ENCODE measurements around the gene SUPT3H.

DNA sequence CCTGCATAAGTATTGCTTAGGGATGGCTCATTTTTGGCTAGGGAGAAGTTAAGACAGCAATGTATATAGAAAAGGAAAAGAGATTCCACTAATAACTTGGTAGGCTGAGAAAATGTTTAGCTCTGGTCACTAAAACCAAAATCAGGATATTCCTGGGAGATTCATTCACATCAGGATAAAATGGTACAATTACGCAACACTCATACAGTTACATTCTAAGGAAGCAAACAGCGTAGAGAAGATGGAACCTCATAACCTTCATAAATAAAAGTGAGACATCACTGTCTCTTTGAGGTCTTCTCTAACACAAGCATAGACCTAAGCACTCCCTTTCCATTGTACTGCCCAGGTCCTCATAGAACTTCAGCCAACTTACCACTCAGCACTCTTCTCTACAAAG lies 345.3 kb downstream of the SUPT3H start:
- TF ChIP-seq, protein P1, sequence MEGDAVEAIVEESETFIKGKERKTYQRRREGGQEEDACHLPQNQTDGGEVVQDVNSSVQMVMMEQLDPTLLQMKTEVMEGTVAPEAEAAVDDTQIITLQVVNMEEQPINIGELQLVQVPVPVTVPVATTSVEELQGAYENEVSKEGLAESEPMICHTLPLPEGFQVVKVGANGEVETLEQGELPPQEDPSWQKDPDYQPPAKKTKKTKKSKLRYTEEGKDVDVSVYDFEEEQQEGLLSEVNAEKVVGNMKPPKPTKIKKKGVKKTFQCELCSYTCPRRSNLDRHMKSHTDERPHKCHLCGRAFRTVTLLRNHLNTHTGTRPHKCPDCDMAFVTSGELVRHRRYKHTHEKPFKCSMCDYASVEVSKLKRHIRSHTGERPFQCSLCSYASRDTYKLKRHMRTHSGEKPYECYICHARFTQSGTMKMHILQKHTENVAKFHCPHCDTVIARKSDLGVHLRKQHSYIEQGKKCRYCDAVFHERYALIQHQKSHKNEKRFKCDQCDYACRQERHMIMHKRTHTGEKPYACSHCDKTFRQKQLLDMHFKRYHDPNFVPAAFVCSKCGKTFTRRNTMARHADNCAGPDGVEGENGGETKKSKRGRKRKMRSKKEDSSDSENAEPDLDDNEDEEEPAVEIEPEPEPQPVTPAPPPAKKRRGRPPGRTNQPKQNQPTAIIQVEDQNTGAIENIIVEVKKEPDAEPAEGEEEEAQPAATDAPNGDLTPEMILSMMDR (IDR thresholded peaks at IDR 0.05), result no peak
- no peak for TF ChIP-seq POLR2A (IDR thresholded peaks at IDR 0.05)

All from transverse colon (tissue), 3 donors.